Ovary (tissue), 3 donors: ENCODE measurements around the gene COL17A1.

ENCODE experiments used
- CTCF ChIP-seq, 3 donors: fragments of 450-650 bp in 2 of 3; fragments of 200-600 bp in 1 of 3; IDR thresholded peaks; one replicate each; pipeline versions ENCODE4 v1.5.1 to v1.8.0; 2016 to 2022; ENCODE audit warnings: antibody characterized with exemption in 3 of 3, mild to moderate bottlenecking in 1 of 3
- EP300 ChIP-seq: sonication (generic); formaldehyde crosslinking; IDR thresholded peaks from one replicate; pipeline ENCODE4 v1.6.1; 2017; ENCODE audit warnings: antibody characterized with exemption
- POLR2A ChIP-seq: fragments of 450-650 bp; IDR thresholded peaks from one replicate; pipeline ENCODE4 v1.6.1; 2017; ENCODE audit warnings: antibody characterized with exemption, mild to moderate bottlenecking, moderate library complexity
- donor health status: DM: no; HTN: no; CAD: no.

- TF ChIP-seq POLR2A (no peak), CTCF (IDR thresholded peaks at IDR 0.05) (peak in 1 of 3 donors; percentile 22), EP300 (no peak)
Observed at GRCh38 chr10:104028146-104028545, 57.5 kb downstream of the COL17A1 start.
